ENCODE measurements around the gene SYNJ2. TPM values are rescaled to one million over a fixed set of nuclear protein-coding genes. Genes with fewer than 3 reads are reported as not detected.

Gene SYNJ2
- total RNA-seq, 1 experiment from 2014 or later: 70.0 TPM

- H3K4me1 ChIP-seq (ENCODE audit: control insufficient read depth, insufficient read depth, low read length): peaks cover 71% of the 10 kb centered on the region
- CTCF ChIA-PET: no interaction called here
- TF ChIP-seq SIN3A (IDR thresholded peaks at IDR 0.05; ENCODE audit: borderline replicate concordance, insufficient read depth, low read depth, low read length) (no peak), REST (IDR thresholded peaks at IDR 0.05; ENCODE audit: insufficient read depth in 1 of 2, low read depth in 2 of 2, low read length in 1 of 2) (no peak), POLR2AphosphoS5 (IDR thresholded peaks at IDR 0.05; ENCODE audit: low read depth, low read length) (no peak), TCF7L2 (IDR thresholded peaks at IDR 0.05; ENCODE audit: low read depth, low read length) (no peak)
- TF ChIP-seq, protein P1, sequence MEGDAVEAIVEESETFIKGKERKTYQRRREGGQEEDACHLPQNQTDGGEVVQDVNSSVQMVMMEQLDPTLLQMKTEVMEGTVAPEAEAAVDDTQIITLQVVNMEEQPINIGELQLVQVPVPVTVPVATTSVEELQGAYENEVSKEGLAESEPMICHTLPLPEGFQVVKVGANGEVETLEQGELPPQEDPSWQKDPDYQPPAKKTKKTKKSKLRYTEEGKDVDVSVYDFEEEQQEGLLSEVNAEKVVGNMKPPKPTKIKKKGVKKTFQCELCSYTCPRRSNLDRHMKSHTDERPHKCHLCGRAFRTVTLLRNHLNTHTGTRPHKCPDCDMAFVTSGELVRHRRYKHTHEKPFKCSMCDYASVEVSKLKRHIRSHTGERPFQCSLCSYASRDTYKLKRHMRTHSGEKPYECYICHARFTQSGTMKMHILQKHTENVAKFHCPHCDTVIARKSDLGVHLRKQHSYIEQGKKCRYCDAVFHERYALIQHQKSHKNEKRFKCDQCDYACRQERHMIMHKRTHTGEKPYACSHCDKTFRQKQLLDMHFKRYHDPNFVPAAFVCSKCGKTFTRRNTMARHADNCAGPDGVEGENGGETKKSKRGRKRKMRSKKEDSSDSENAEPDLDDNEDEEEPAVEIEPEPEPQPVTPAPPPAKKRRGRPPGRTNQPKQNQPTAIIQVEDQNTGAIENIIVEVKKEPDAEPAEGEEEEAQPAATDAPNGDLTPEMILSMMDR (IDR thresholded peaks at IDR 0.05): no peak
- H3K27me3 ChIP-seq (ENCODE audit: control insufficient read depth, insufficient read depth, low read length): no peaks in the 10 kb centered on the region
- no peaks in the 10 kb centered on the region for H3K36me3 ChIP-seq (ENCODE audit: control insufficient read depth, insufficient read depth, low read length)
- BruUV-seq (replicated peaks): no TSS peak
- ATAC-seq (no peak), DNase-seq (ENCODE audit: low read depth, low spot score) (no peak)
- H3K4me3 ChIP-seq (ENCODE audit: low read depth in 2 of 2, low read length in 2 of 2): no peak overlapping the region
- POLR2A ChIA-PET: no interaction called here
- in situ Hi-C loops (cut with HindIII; ENCODE audit: low pct_unique_long_range_greater_than_20kb, low sequenced_read_pairs) (no loop called here), intact Hi-C loops (cut with micrococcal nuclease; ENCODE audit: unreplicated experiment) (no loop called here)
- H3K27ac ChIP-seq (ENCODE audit: low read length): peak overlapping the region; percentile 1; the same call in 1 of the 2 replicates
- H3K9me3 ChIP-seq (ENCODE audit: control insufficient read depth, insufficient read depth, low read depth, low read length): no peaks in the 10 kb centered on the region
Observed at GRCh38 chr6:158009935-158010585, 28.4 kb downstream of the SYNJ2 start.

GRCh38 chr6:158010591-158011477 lies 29.2 kb downstream of the SYNJ2 start:
- ChIA-PET POLR2A (no interaction called here), CTCF (no interaction called here)
- in situ Hi-C loops (cut with HindIII; ENCODE audit: low pct_unique_long_range_greater_than_20kb, low sequenced_read_pairs): no loop called here
- H3K27me3 ChIP-seq (ENCODE audit: control insufficient read depth, insufficient read depth, low read length): no peaks in the 10 kb centered on the region
- TF ChIP-seq POLR2AphosphoS5 (IDR thresholded peaks at IDR 0.05; ENCODE audit: low read depth, low read length) (no peak), REST (IDR thresholded peaks at IDR 0.05; ENCODE audit: insufficient read depth in 1 of 2, low read depth in 2 of 2, low read length in 1 of 2) (no peak), SIN3A (IDR thresholded peaks at IDR 0.05; ENCODE audit: borderline replicate concordance, insufficient read depth, low read depth, low read length) (no peak), TCF7L2 (IDR thresholded peaks at IDR 0.05; ENCODE audit: low read depth, low read length) (no peak)
- TF ChIP-seq, protein P1 (IDR thresholded peaks at IDR 0.05): no peak
- peaks cover 74% of the 10 kb centered on the region for H3K4me1 ChIP-seq (ENCODE audit: control insufficient read depth, insufficient read depth, low read length)
- no peak overlapping the region for H3K4me3 ChIP-seq (ENCODE audit: low read depth in 2 of 2, low read length in 2 of 2)
- no peaks in the 10 kb centered on the region for H3K36me3 ChIP-seq (ENCODE audit: control insufficient read depth, insufficient read depth, low read length)
- no peak for DNase-seq (ENCODE audit: low read depth, low spot score)
- ATAC-seq: no peak
- intact Hi-C loops (cut with micrococcal nuclease; ENCODE audit: unreplicated experiment): no loop called here
- peak overlapping the region; percentile 74 for H3K27ac ChIP-seq (ENCODE audit: low read length)
- H3K9me3 ChIP-seq (ENCODE audit: control insufficient read depth, insufficient read depth, low read depth, low read length): no peaks in the 10 kb centered on the region
- no TSS peak for BruUV-seq (replicated peaks)
